PC-3 (cell line): Measurements from ENCODE around the gene COL2A1.

Experiments
- CTCF ChIP-seq: fragments of 300-600 bp; sonication (generic); conservative IDR thresholded peaks from 2 replicates; pipeline ENCODE4 v1.5.1; 2017; ENCODE audit warnings: antibody characterized with exemption, low read depth, mild to moderate bottlenecking, low read length
- EZH2 ChIP-seq: fragments of 300-600 bp; sonication (generic); IDR thresholded peaks from one replicate; pipeline ENCODE4 v1.6.1; 2017; ENCODE audit warnings: antibody characterized with exemption, mild to moderate bottlenecking, low read length; ENCODE audit not compliant: unreplicated experiment
- EZH2phosphoT487 ChIP-seq: fragments of 300-600 bp; sonication (generic); IDR thresholded peaks from 2 replicates; pipeline ENCODE4 v1.6.1; 2018; ENCODE audit warnings: mild to moderate bottlenecking, antibody characterized with exemption, low read length, borderline replicate concordance

GRCh38 chr12:47942614-47943225 lies 61.6 kb downstream of the COL2A1 start:
- no peak for TF ChIP-seq EZH2
- no peak for TF ChIP-seq CTCF
- no peak for TF ChIP-seq EZH2phosphoT487
